GM10847 (cell line): ENCODE results near the gene FRRS1.

ENCODE experiments used
- POLR2A ChIP-seq: IDR thresholded peaks from 2 replicates; pipeline ENCODE4 v1.6.1; 2011; ENCODE audit not compliant: insufficient read length; ENCODE audit errors: extremely low read depth

The FRRS1 gene

DNA sequence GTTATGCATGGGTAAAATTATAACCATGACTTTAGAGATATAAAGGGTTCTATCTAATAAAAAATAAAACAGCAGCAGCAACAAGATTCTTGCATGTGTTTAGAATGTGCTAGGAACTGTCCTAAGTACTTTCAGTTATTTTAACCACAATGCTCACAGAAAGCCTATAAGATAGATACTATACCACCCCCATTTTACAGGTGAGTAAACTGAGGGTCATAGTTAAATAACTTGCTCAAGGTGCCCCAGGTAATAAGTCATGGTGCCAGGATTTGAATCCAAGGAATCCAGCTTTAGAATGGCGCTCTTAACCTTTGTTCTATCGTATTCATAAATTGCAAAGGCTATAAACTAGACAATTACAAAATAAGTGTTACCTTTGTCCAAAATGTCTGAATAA lies 53.4 kb downstream of the FRRS1 start:
- TF ChIP-seq POLR2A = no peak

DNA sequence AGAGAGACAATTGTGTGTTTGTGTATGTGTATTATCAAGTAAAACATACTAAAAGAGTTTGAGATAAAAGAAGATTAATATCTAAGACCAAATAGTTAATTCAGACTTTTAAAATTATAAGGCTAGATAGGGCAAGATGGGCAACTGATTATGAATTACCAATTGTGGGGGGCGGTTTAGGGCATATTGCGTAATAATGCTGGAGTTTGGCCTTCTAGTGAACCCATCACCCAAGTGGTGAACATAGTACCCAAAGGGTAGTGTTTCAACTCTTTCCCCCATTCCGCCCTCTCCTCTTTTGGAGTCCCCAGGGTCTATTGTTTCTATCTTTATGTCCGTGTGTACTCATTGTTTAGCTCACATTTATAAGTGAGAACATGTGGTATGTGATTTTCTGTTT lies 55.4 kb downstream of the FRRS1 start:
- no peak for TF ChIP-seq POLR2A

DNA sequence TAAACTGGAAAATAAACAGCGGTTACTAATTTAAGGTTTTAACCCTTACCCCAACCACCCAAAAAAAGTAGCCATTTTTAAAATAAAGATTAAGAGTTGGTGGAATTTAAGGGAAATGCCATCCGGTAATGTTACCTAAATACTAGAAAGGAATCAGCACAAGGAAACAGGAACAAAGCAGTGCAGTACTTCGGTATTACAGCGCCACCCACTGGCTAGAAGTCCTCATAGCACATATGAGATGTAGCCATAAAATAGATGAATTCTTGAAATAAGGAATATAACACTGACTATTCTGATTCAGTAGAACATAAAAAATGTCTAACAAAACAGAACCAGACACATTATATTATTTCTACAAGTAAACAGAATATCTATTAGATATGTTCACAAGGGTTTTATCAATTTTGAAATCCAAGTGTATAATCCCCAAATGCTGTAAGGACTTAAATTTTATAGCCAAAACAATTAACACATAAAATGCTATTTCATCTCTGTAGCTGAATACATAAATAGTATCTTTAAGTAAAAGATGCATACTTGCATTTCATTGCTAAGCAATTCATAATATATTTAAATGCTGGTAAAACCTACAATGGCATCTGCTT lies 58.8 kb downstream of the FRRS1 start:
- no peak for TF ChIP-seq POLR2A

DNA sequence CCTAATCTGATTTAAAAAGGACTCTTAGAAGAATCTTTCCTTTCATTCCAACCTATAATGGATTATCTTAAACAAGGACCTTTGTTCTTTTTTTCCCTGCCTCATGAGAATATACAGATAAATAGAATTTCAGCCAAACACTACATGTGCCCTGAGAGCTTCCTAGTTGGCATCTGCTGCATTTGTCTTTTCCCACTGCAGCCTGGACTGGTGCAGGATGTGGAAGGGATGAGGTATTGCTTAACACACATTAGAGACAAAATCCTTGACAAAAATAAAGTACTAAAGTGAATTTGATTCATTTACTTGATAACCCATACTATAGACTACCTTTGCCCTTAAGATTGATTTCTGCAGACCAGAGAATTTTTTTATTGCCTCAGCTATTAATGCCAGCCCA lies 61.0 kb downstream of the FRRS1 start:
- TF ChIP-seq POLR2A = no peak

DNA sequence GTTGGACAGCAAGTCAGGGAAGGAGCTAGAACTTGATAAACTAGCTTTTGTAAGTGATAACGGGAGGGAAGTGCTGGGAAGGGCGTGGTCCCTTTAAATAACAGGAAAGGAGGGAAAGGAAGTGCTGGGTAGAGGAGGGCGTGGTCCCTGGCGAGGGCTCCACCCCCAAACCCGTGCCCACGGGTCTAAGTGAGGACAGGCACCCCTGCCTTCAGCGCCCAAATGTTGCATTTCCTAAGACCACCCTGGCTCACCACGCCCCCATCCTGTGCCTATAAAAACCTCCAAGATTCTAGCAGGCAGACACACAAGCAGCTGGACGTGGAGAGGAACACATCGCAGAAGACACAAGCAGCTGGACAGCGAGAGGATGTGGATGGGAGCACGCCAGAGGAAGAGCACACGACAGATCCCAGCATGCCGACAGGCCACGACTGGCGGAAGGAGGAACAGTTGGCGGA lies 62.0 kb downstream of the FRRS1 start:
- TF ChIP-seq POLR2A = no peak

DNA sequence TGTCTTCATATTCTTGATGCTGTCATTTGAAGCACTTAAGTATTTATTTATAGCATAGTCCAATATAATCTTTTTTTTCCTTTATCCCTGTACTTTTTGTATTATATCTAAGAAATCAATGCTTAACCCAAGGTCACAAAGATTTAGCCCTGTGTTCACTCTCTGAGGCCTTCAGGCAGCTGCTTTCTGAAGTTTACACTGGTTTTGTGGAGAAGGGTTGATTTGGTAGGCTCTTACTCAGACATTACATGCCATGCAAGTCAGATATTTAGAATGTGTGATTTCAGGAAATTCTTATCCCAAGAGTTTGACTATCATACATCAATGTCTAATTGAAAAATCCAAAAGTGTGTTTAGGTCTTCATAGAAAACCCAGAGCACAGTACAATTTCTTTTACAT lies 64.2 kb downstream of the FRRS1 start:
- no peak for TF ChIP-seq POLR2A

DNA sequence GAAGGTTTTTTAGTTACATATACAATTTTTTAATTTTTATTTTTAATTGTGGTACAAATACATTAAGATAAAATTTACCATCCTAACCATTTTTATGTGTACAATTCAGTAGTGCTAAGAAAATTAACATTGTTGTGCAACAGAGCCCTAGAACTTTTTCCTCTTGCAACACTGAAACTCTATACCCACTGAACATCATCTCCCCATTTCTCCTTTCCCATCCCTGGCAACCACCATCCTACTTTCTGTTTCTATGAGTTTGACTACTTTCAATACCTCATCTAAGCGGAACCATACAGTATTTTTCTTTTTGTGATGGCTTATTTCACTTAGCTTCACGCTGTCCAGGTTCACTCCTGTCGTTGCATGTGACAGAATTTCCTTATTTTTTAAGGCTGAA lies 66.4 kb downstream of the FRRS1 start:
- TF ChIP-seq POLR2A = no peak

DNA sequence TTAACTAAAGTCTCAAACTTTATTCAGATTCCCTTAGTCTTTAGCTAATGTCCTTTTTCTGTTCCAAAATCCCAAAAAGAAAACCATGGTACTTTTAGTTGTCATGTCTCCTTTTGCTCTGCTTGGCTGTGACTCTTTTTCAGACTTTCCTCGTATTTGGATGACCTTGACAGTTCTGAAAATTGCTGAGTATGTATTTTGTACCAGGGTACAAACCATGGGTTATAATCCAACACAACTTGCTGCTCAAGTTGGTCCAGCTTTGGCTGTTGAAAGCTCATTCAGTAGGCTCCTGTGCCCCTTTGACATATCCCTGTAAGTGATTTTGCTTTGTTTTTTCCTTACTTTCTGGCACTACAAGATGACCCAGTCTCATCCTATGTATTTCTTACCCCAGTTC lies 68.9 kb downstream of the FRRS1 start:
- no peak for TF ChIP-seq POLR2A

DNA sequence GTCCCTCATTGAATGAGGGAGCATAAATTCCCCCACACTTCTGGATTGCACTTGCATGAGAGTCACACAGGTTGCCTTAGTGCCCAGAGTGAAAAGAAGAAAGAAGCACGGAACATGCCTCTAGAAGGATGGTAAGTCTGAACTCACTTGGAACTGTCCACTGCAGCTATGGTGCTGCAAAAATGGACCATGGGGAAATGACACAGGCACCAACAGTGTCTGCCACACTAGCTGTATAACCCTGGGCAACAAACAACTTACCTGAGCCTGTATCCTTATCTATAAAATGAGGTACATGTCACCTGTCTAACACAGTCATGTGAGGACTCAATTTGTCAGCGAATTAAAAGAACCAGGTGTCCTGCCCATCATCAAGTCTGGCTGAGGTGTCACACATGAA lies 69.8 kb downstream of the FRRS1 start:
- no peak for TF ChIP-seq POLR2A

DNA sequence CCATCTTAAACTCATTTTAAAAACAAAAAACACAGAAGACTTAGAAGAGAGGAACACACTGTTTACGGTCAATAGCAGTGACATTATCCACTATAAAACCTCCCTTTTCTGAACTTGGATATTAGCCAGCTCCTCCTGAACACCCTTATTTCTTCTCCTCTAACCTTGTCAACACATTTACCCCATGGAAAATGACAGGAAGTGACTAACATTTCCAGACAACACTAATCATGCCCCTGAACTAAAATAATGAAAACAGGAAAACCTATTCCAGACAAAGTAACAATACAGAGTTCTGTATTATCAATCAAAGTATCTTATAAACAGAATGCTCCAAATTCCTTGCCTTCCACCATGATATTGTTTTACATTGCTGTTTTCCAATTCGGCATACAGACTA lies 75.3 kb downstream of the FRRS1 start:
- TF ChIP-seq POLR2A = no peak

DNA sequence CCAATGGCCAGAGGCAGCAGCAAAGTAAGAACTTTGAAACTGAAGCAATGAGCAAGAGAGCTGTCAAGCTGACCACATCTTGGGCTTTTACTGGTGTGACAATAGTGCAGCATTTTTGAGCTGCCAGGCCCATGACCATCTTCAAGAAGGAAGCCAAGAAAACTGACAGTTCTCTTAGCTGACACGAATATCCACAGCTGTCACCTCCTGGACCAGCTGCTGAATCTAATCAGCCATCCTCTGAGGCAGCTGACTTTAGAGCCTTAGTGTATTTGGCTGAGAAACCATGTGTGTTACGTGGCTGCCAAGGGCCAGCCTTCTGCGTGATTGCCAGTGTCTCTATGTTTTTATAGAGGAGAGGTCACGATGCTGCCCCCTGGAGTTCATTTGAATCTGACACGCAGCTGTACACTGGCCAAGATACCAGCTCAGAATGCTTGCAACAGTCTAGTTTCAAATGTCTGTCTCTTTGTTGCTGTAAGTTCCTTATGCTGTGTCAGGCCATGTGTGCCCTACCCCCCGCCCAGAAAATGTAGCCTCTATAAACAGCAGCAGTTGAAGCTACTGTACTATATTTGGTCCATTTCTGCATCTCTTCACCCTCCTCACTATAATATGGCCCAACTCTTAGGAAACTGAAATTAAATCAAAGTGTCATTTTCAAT lies 80.8 kb downstream of the FRRS1 start:
- no peak for TF ChIP-seq POLR2A

DNA sequence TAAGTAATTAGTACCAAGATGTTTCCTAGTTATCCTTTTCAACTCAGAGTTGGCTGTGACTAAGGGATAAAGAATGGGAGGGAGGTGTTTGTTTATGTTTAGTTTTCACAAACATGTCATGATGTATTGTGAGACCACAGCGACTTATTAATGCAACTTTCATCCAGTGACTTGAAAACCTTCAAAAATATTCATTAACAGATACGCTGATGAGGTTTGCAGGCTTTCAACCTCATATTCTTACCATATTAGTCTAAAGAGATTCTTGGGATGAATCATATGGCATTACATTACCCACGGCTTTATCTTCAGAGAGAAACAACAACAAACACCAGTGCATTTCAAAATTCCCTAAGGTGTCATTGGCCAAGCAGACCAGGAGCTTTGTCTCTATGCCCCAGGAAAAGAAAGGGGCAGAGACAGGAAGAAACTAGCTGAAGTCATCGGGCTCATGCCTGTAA lies 84.1 kb downstream of the FRRS1 start:
- TF ChIP-seq POLR2A = no peak

DNA sequence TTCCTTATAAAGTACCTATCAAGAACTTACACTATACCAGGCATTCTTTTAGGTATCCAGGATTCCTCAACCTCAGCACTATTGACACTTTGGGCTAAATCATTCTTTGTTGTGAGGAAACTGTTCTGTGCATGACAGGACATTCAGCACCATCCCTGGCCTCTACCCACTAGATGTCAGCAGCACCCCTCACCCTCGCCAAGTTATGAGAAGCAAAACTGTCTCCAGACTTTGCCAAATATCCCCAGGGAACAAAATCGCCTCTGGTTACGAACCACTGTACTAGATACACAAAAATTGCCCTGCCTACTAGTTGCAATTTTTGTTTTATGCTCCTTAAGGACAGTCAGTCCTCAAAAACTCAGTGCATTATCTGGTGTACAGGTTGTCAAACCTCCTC lies 84.9 kb downstream of the FRRS1 start:
- no peak for TF ChIP-seq POLR2A

DNA sequence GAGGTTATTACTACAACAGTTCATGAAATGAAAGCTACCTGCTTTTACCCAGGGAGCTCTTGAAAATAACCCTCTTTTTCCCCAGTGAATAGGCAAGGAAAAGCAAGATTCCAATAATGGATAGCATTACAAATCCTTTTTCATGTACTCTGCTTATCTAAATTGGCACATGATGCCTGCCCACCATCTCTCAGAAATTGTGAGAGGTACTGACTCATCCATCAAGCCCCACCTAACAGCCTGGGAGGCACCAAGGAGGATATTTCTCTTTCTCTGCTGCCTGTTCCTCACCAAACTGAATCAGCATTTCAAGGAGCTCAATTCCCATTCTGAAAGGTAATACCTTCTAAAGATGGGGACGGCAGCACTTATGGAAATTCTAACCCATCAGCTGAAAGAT lies 86.2 kb downstream of the FRRS1 start:
- TF ChIP-seq POLR2A = no peak

DNA sequence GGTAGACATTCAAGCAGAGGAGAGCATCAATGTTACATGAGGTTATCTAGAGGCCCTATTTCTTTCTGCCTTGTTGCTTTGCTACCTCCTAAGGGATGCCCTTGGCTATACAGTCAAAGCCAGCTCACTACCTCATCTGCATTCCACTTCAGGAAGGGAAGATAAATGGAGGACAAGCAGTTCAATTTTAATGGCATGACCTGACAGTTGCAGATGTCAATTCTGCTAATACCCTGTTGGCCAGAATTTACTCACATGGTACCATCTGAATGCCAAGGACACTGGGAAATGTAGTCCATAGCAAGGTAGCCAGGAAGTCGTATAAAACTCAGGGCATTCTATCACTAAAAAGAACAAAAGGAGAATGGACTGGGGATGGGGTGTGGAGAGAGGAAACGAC lies 89.0 kb downstream of the FRRS1 start:
- TF ChIP-seq POLR2A = no peak

DNA sequence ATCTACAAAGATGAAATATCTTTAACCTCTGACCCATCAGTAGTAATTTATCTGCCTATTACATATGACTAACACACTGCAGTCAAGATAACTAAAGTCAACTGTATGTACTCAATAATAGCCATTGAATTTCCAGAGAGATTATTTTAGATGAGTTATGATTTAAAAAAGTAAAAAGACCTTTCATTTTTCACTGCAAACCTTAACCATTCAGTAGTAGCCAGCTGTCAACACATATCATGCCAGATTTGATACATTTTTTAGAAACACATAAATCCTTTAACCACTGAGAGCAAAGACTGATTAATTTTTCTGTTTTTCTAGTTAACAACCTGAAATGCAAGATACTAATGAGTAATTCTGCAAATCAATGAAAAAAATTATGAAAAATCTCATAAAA lies 89.6 kb downstream of the FRRS1 start:
- no peak for TF ChIP-seq POLR2A

DNA sequence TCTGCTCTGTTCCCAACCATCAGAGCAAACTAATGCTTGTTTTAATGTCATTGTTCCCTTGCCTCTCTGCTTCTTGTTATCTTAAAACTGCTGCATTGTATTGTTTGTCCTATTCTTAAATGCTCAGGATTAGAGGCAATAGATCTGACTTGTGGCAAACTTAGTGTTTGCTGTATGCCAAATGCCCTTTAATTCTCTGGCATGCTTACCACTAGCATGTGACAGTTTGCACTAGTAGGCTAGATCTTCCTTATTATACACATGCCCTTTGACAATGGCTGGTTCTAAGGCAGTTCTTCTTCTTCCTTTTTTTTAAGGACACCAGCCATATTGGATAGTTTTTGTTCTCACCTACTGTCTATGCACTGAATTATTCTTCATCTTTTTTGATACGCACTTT lies 90.4 kb downstream of the FRRS1 start:
- TF ChIP-seq POLR2A = no peak
